ENCODE results near the gene TBL1X.

Gene TBL1X

DNA sequence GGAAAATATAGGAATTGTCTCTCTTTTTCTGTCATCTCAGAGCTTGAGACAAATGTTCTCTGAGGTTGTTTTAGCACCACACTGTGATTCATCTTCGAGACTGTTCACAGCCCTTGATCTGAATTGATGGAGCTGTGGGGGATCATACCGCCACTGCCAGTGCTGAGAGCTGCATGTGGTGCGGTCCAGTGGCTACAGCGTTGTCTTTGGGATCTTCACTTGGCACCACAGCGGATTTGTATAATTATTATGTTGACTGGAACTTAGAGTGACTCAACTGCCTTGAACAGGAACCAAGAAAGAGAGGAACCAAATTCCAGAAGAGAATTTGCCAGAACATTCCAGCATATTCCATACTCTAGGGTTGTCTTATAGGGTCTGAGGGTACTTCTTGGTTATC, 29.1 kb downstream of the TBL1X start:
- Histone ChIP-seq H3K27me3 (ENCODE audit: control insufficient read depth in 1 of 2, insufficient read depth in 2 of 2, low read length in 2 of 2) (no peaks in the 10 kb centered on the region), H3K4me3 (ENCODE audit: low read depth in 1 of 2, low read length in 2 of 2) (no peak overlapping the region), H3K27ac (ENCODE audit: low read depth, low read length) (no peak overlapping the region), H3K4me1 (ENCODE audit: control insufficient read depth in 1 of 2, insufficient read depth in 2 of 2, low read length in 2 of 2) (peaks cover 0 to 8% of the 10 kb centered on the region in 2 donors), H3K9ac (ENCODE audit: low read depth in 1 of 2, low read length in 2 of 2) (no peak overlapping the region), H3K36me3 (ENCODE audit: control insufficient read depth in 1 of 2, insufficient read depth in 2 of 2, low read length in 2 of 2) (no peaks in the 10 kb centered on the region), H3K9me3 (ENCODE audit: control insufficient read depth in 1 of 2, low read length in 2 of 2) (no peaks in the 10 kb centered on the region)

- no peaks in the 10 kb centered on the region for H3K27me3 ChIP-seq (ENCODE audit: control insufficient read depth in 1 of 2, insufficient read depth in 2 of 2, low read length in 2 of 2)
- H3K9me3 ChIP-seq (ENCODE audit: control insufficient read depth in 1 of 2, low read length in 2 of 2), result no peaks in the 10 kb centered on the region
- no peak overlapping the region for H3K9ac ChIP-seq (ENCODE audit: low read depth in 1 of 2, low read length in 2 of 2)
- H3K27ac ChIP-seq (ENCODE audit: low read depth, low read length), result no peak overlapping the region
- H3K4me1 ChIP-seq (ENCODE audit: control insufficient read depth in 1 of 2, insufficient read depth in 2 of 2, low read length in 2 of 2), result peaks cover 0 to 8% of the 10 kb centered on the region in 2 donors
- H3K4me3 ChIP-seq (ENCODE audit: low read depth in 1 of 2, low read length in 2 of 2), result no peak overlapping the region
- H3K36me3 ChIP-seq (ENCODE audit: control insufficient read depth in 1 of 2, insufficient read depth in 2 of 2, low read length in 2 of 2), result no peaks in the 10 kb centered on the region
Measured at GRCh38 chrX:9494771-9495170, 29.9 kb downstream of the TBL1X start.

- no peaks in the 10 kb centered on the region for H3K27me3 ChIP-seq (ENCODE audit: control insufficient read depth in 1 of 2, insufficient read depth in 2 of 2, low read length in 2 of 2)
- no peak overlapping the region for H3K27ac ChIP-seq (ENCODE audit: low read depth, low read length)
- no peaks in the 10 kb centered on the region for H3K36me3 ChIP-seq (ENCODE audit: control insufficient read depth in 1 of 2, insufficient read depth in 2 of 2, low read length in 2 of 2)
Measured at GRCh38 chrX:9495496-9495895, 30.6 kb downstream of the TBL1X start.

GRCh38 chrX:9498236-9498635, 33.4 kb downstream of the TBL1X start:
- Histone ChIP-seq H3K9ac (ENCODE audit: low read depth in 1 of 2, low read length in 2 of 2) (no peak overlapping the region), H3K36me3 (ENCODE audit: control insufficient read depth in 1 of 2, insufficient read depth in 2 of 2, low read length in 2 of 2) (no peaks in the 10 kb centered on the region), H3K27ac (ENCODE audit: low read depth, low read length) (no peak overlapping the region), H3K9me3 (ENCODE audit: control insufficient read depth in 1 of 2, low read length in 2 of 2) (no peaks in the 10 kb centered on the region), H3K27me3 (ENCODE audit: control insufficient read depth in 1 of 2, insufficient read depth in 2 of 2, low read length in 2 of 2) (no peaks in the 10 kb centered on the region), H3K4me3 (ENCODE audit: low read depth in 1 of 2, low read length in 2 of 2) (no peak overlapping the region), H3K4me1 (ENCODE audit: control insufficient read depth in 1 of 2, insufficient read depth in 2 of 2, low read length in 2 of 2) (peaks cover 0 to under 1% of the 10 kb centered on the region in 2 donors)

More at GRCh38 chrX:9495496-9495895, 30.6 kb downstream of the TBL1X start:
- Histone ChIP-seq H3K4me1 (ENCODE audit: control insufficient read depth in 1 of 2, insufficient read depth in 2 of 2, low read length in 2 of 2) (peaks cover 0 to 8% of the 10 kb centered on the region in 2 donors), H3K9ac (ENCODE audit: low read depth in 1 of 2, low read length in 2 of 2) (no peak overlapping the region), H3K9me3 (ENCODE audit: control insufficient read depth in 1 of 2, low read length in 2 of 2) (no peaks in the 10 kb centered on the region), H3K4me3 (ENCODE audit: low read depth in 1 of 2, low read length in 2 of 2) (no peak overlapping the region)

DNA sequence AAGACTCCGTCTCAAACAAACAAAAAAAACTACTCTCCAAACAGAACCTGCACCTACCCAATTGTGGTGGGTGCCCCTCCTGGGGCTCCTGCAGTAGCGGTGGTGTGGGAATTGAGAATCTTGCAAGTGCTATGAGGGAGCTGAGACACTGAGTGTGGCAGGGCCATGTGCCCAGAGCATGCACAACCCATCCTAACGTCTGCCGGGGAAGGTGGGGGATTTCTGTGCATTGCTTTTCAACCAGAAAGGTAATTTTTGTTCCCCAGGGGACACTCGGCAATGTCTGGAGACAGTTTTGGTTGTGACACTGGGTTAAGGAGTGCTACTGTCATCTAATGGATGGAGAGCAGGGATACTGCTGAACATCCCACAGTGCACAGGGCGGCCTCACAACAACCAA, 35.7 kb downstream of the TBL1X start:
- H3K36me3 ChIP-seq (ENCODE audit: control insufficient read depth in 1 of 2, insufficient read depth in 2 of 2, low read length in 2 of 2), result no peaks in the 10 kb centered on the region
- no peak overlapping the region for H3K4me3 ChIP-seq (ENCODE audit: low read depth in 1 of 2, low read length in 2 of 2)
- H3K9ac ChIP-seq (ENCODE audit: low read depth in 1 of 2, low read length in 2 of 2), result no peak overlapping the region
- no peaks in the 10 kb centered on the region for H3K4me1 ChIP-seq (ENCODE audit: control insufficient read depth in 1 of 2, insufficient read depth in 2 of 2, low read length in 2 of 2)
- no peak overlapping the region for H3K27ac ChIP-seq (ENCODE audit: low read depth, low read length)
- H3K27me3 ChIP-seq (ENCODE audit: control insufficient read depth in 1 of 2, insufficient read depth in 2 of 2, low read length in 2 of 2), result no peaks in the 10 kb centered on the region
- H3K9me3 ChIP-seq (ENCODE audit: control insufficient read depth in 1 of 2, low read length in 2 of 2), result no peaks in the 10 kb centered on the region

GRCh38 chrX:9501362-9501761, 36.5 kb downstream of the TBL1X start:
- no peak overlapping the region for H3K27ac ChIP-seq (ENCODE audit: low read depth, low read length)
- H3K9ac ChIP-seq (ENCODE audit: low read depth in 1 of 2, low read length in 2 of 2), result no peak overlapping the region
- H3K36me3 ChIP-seq (ENCODE audit: control insufficient read depth in 1 of 2, insufficient read depth in 2 of 2, low read length in 2 of 2), result no peaks in the 10 kb centered on the region
- H3K27me3 ChIP-seq (ENCODE audit: control insufficient read depth in 1 of 2, insufficient read depth in 2 of 2, low read length in 2 of 2), result no peaks in the 10 kb centered on the region
- H3K4me3 ChIP-seq (ENCODE audit: low read depth in 1 of 2, low read length in 2 of 2), result no peak overlapping the region
- H3K4me1 ChIP-seq (ENCODE audit: control insufficient read depth in 1 of 2, insufficient read depth in 2 of 2, low read length in 2 of 2), result no peaks in the 10 kb centered on the region
- no peaks in the 10 kb centered on the region for H3K9me3 ChIP-seq (ENCODE audit: control insufficient read depth in 1 of 2, low read length in 2 of 2)

GRCh38 chrX:9503261-9503660, 38.4 kb downstream of the TBL1X start:
- H3K27me3 ChIP-seq (ENCODE audit: control insufficient read depth in 1 of 2, insufficient read depth in 2 of 2, low read length in 2 of 2), result no peaks in the 10 kb centered on the region
- no peak overlapping the region for H3K4me3 ChIP-seq (ENCODE audit: low read depth in 1 of 2, low read length in 2 of 2)
- no peak overlapping the region for H3K9ac ChIP-seq (ENCODE audit: low read depth in 1 of 2, low read length in 2 of 2)
- H3K27ac ChIP-seq (ENCODE audit: low read depth, low read length), result no peak overlapping the region
- H3K4me1 ChIP-seq (ENCODE audit: control insufficient read depth in 1 of 2, insufficient read depth in 2 of 2, low read length in 2 of 2), result no peaks in the 10 kb centered on the region
- no peaks in the 10 kb centered on the region for H3K36me3 ChIP-seq (ENCODE audit: control insufficient read depth in 1 of 2, insufficient read depth in 2 of 2, low read length in 2 of 2)
- no peaks in the 10 kb centered on the region for H3K9me3 ChIP-seq (ENCODE audit: control insufficient read depth in 1 of 2, low read length in 2 of 2)

DNA sequence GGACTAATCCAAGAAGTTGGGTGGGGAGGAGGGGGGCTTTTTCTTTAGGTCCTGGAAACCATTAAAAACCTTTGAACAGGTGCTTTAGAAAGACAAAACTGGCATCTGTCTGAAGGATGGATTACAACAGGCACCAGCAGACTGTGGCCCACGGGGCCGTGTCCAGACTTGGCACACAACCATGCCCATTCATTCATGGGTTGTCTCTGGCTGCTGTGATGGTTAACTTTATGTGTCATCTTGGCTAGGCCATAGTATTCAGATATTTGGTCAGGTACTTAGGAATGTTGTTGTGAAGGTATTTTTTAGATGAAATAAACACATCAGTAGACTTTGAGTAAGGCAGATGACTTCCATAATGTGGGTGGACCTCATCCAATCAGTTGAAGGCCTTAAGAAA, 45.5 kb downstream of the TBL1X start:
- no peaks in the 10 kb centered on the region for H3K4me1 ChIP-seq (ENCODE audit: control insufficient read depth in 1 of 2, insufficient read depth in 2 of 2, low read length in 2 of 2)

DNA sequence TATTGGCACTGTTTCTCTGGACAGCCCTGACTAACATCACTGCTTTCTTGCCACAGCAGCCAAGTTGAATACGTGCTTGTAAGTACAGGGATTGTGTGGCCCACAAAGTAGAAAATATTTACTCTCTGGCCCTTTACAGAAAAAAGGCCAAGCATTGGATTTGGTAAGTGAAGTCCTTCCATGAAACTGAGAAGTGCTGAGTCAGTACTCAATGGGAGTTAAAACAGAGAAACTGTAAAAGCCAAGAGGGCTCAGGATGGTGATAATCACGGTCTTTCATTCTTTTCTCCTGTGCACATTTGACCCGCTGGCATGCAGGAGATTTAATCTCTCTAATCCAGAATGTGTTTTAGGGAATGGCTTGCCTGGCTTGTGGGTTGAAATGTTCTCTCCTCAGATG, 46.1 kb downstream of the TBL1X start:
- H3K9ac ChIP-seq (ENCODE audit: low read depth in 1 of 2, low read length in 2 of 2), result no peak overlapping the region
- no peak overlapping the region for H3K4me3 ChIP-seq (ENCODE audit: low read depth in 1 of 2, low read length in 2 of 2)
- no peak overlapping the region for H3K27ac ChIP-seq (ENCODE audit: low read depth, low read length)
- H3K9me3 ChIP-seq (ENCODE audit: control insufficient read depth in 1 of 2, low read length in 2 of 2), result no peaks in the 10 kb centered on the region
- H3K27me3 ChIP-seq (ENCODE audit: control insufficient read depth in 1 of 2, insufficient read depth in 2 of 2, low read length in 2 of 2), result no peaks in the 10 kb centered on the region
- H3K36me3 ChIP-seq (ENCODE audit: control insufficient read depth in 1 of 2, insufficient read depth in 2 of 2, low read length in 2 of 2), result no peaks in the 10 kb centered on the region
- peaks cover 0 to 4% of the 10 kb centered on the region in 2 donors for H3K4me1 ChIP-seq (ENCODE audit: control insufficient read depth in 1 of 2, insufficient read depth in 2 of 2, low read length in 2 of 2)

More for the DNA sequence above, 45.5 kb downstream of the TBL1X start:
- no peak overlapping the region for H3K27ac ChIP-seq (ENCODE audit: low read depth, low read length)
- H3K27me3 ChIP-seq (ENCODE audit: control insufficient read depth in 1 of 2, insufficient read depth in 2 of 2, low read length in 2 of 2), result no peaks in the 10 kb centered on the region
- no peak overlapping the region for H3K4me3 ChIP-seq (ENCODE audit: low read depth in 1 of 2, low read length in 2 of 2)
- no peaks in the 10 kb centered on the region for H3K9me3 ChIP-seq (ENCODE audit: control insufficient read depth in 1 of 2, low read length in 2 of 2)
- no peaks in the 10 kb centered on the region for H3K36me3 ChIP-seq (ENCODE audit: control insufficient read depth in 1 of 2, insufficient read depth in 2 of 2, low read length in 2 of 2)
- H3K9ac ChIP-seq (ENCODE audit: low read depth in 1 of 2, low read length in 2 of 2), result no peak overlapping the region

GRCh38 chrX:9515489-9515888, 50.6 kb downstream of the TBL1X start:
- H3K27me3 ChIP-seq (ENCODE audit: control insufficient read depth in 1 of 2, insufficient read depth in 2 of 2, low read length in 2 of 2), result no peaks in the 10 kb centered on the region
- H3K36me3 ChIP-seq (ENCODE audit: control insufficient read depth in 1 of 2, insufficient read depth in 2 of 2, low read length in 2 of 2), result no peaks in the 10 kb centered on the region
- no peak overlapping the region for H3K27ac ChIP-seq (ENCODE audit: low read depth, low read length)
- no peak overlapping the region for H3K4me3 ChIP-seq (ENCODE audit: low read depth in 1 of 2, low read length in 2 of 2)
- H3K9me3 ChIP-seq (ENCODE audit: control insufficient read depth in 1 of 2, low read length in 2 of 2), result no peaks in the 10 kb centered on the region
- no peak overlapping the region for H3K9ac ChIP-seq (ENCODE audit: low read depth in 1 of 2, low read length in 2 of 2)
- peaks cover 0 to 4% of the 10 kb centered on the region in 2 donors for H3K4me1 ChIP-seq (ENCODE audit: control insufficient read depth in 1 of 2, insufficient read depth in 2 of 2, low read length in 2 of 2)

- Histone ChIP-seq H3K36me3 (ENCODE audit: control insufficient read depth in 1 of 2, insufficient read depth in 2 of 2, low read length in 2 of 2) (no peaks in the 10 kb centered on the region), H3K4me3 (ENCODE audit: low read depth in 1 of 2, low read length in 2 of 2) (no peak overlapping the region), H3K4me1 (ENCODE audit: control insufficient read depth in 1 of 2, insufficient read depth in 2 of 2, low read length in 2 of 2) (peaks cover 0 to 4% of the 10 kb centered on the region in 2 donors), H3K27ac (ENCODE audit: low read depth, low read length) (no peak overlapping the region), H3K27me3 (ENCODE audit: control insufficient read depth in 1 of 2, insufficient read depth in 2 of 2, low read length in 2 of 2) (no peaks in the 10 kb centered on the region), H3K9ac (ENCODE audit: low read depth in 1 of 2, low read length in 2 of 2) (no peak overlapping the region), H3K9me3 (ENCODE audit: control insufficient read depth in 1 of 2, low read length in 2 of 2) (no peaks in the 10 kb centered on the region)
Measured at GRCh38 chrX:9515973-9516538, 51.2 kb downstream of the TBL1X start.

All from duodenal mucosa (tissue), 2 donors.